ENCODE measurements around the gene OR51D1.

OR51D1 gene

GRCh38 chr11:4673781-4674180 is 36.5 kb downstream of the OR51D1 start:
- Histone ChIP-seq H4K20me1 (ENCODE audit: insufficient read depth, low read length, poor library complexity, severe bottlenecking) (no peaks in the 10 kb centered on the region), H3K36me3 (ENCODE audit: insufficient read depth, low read length) (no peaks in the 10 kb centered on the region), H2AFZ (ENCODE audit: low read length) (no peak overlapping the region), H3K79me2 (ENCODE audit: insufficient read depth, low read length) (no peaks in the 10 kb centered on the region), H3K9me3 (ENCODE audit: insufficient read depth, low read depth, low read length) (no peaks in the 10 kb centered on the region), H3K4me3 (ENCODE audit: low read length, poor library complexity, severe bottlenecking) (no peak overlapping the region), H3K27me3 (ENCODE audit: insufficient read depth, low read length, poor library complexity, severe bottlenecking) (no peaks in the 10 kb centered on the region), H3F3A (ENCODE audit: low read depth) (no peaks in the 10 kb centered on the region), H3K9me2 (replicated peaks; ENCODE audit: low read depth, low read length) (no peaks in the 10 kb centered on the region), H3K4me1 (ENCODE audit: insufficient read depth, low read length, poor library complexity, severe bottlenecking) (no peaks in the 10 kb centered on the region), H3K9ac (ENCODE audit: low read depth, low read length, poor library complexity, severe bottlenecking) (no peak overlapping the region), H3K4me2 (ENCODE audit: low read depth, low read length, poor library complexity, severe bottlenecking) (no peak overlapping the region)
- TF ChIP-seq CTCF (conservative IDR thresholded peaks at IDR 0.05; ENCODE audit: low read length) (no peak), EZH2phosphoT487 (IDR thresholded peaks at IDR 0.05; ENCODE audit: borderline replicate concordance) (no peak)

- Histone ChIP-seq H3K4me3 (ENCODE audit: low read length, poor library complexity, severe bottlenecking) (no peak overlapping the region), H3K4me2 (ENCODE audit: low read depth, low read length, poor library complexity, severe bottlenecking) (no peak overlapping the region), H3K9me2 (replicated peaks; ENCODE audit: low read depth, low read length) (no peaks in the 10 kb centered on the region), H3K79me2 (ENCODE audit: insufficient read depth, low read length) (no peaks in the 10 kb centered on the region), H3K9me3 (ENCODE audit: insufficient read depth, low read depth, low read length) (no peaks in the 10 kb centered on the region), H3K9ac (ENCODE audit: low read depth, low read length, poor library complexity, severe bottlenecking) (no peak overlapping the region), H3K4me1 (ENCODE audit: insufficient read depth, low read length, poor library complexity, severe bottlenecking) (no peaks in the 10 kb centered on the region), H3K27me3 (ENCODE audit: insufficient read depth, low read length, poor library complexity, severe bottlenecking) (no peaks in the 10 kb centered on the region), H4K20me1 (ENCODE audit: insufficient read depth, low read length, poor library complexity, severe bottlenecking) (no peaks in the 10 kb centered on the region), H2AFZ (ENCODE audit: low read length) (no peak overlapping the region), H3K36me3 (ENCODE audit: insufficient read depth, low read length) (no peaks in the 10 kb centered on the region), H3F3A (ENCODE audit: low read depth) (no peaks in the 10 kb centered on the region)
- no peak for TF ChIP-seq CTCF (conservative IDR thresholded peaks at IDR 0.05; ENCODE audit: low read length)
- no peak for TF ChIP-seq EZH2phosphoT487 (IDR thresholded peaks at IDR 0.05; ENCODE audit: borderline replicate concordance)
Measured at GRCh38 chr11:4677948-4678347, 40.7 kb downstream of the OR51D1 start.

- no peaks in the 10 kb centered on the region for H3F3A ChIP-seq (ENCODE audit: low read depth)
- H3K4me1 ChIP-seq (ENCODE audit: insufficient read depth, low read length, poor library complexity, severe bottlenecking) = no peaks in the 10 kb centered on the region
Measured at GRCh38 chr11:4680341-4680740, 43.1 kb downstream of the OR51D1 start.

More at GRCh38 chr11:4680341-4680740, 43.1 kb downstream of the OR51D1 start:
- Histone ChIP-seq H3K27me3 (ENCODE audit: insufficient read depth, low read length, poor library complexity, severe bottlenecking) (no peaks in the 10 kb centered on the region), H3K9me2 (replicated peaks; ENCODE audit: low read depth, low read length) (no peaks in the 10 kb centered on the region), H3K36me3 (ENCODE audit: insufficient read depth, low read length) (no peaks in the 10 kb centered on the region), H3K9me3 (ENCODE audit: insufficient read depth, low read depth, low read length) (no peaks in the 10 kb centered on the region), H3K9ac (ENCODE audit: low read depth, low read length, poor library complexity, severe bottlenecking) (no peak overlapping the region), H3K4me2 (ENCODE audit: low read depth, low read length, poor library complexity, severe bottlenecking) (no peak overlapping the region), H3K79me2 (ENCODE audit: insufficient read depth, low read length) (no peaks in the 10 kb centered on the region), H2AFZ (ENCODE audit: low read length) (no peak overlapping the region), H4K20me1 (ENCODE audit: insufficient read depth, low read length, poor library complexity, severe bottlenecking) (no peaks in the 10 kb centered on the region), H3K4me3 (ENCODE audit: low read length, poor library complexity, severe bottlenecking) (no peak overlapping the region)
- no peak for TF ChIP-seq CTCF (conservative IDR thresholded peaks at IDR 0.05; ENCODE audit: low read length)
- no peak for TF ChIP-seq EZH2phosphoT487 (IDR thresholded peaks at IDR 0.05; ENCODE audit: borderline replicate concordance)

Data from Loucy (cell line).